Activated CD4-positive, CD25-positive, alpha-beta regulatory T cell (primary cell): ENCODE results near the gene WWOX.
A peak's percentile ranks its signal among the peaks of the same experiment; 100 is the strongest.

Experiments
- DNase-seq, 4 experiments: peaks; one replicate each; lab custom pipeline; 2025; lab: John Stamatoyannopoulos, UW

WWOX gene

DNA sequence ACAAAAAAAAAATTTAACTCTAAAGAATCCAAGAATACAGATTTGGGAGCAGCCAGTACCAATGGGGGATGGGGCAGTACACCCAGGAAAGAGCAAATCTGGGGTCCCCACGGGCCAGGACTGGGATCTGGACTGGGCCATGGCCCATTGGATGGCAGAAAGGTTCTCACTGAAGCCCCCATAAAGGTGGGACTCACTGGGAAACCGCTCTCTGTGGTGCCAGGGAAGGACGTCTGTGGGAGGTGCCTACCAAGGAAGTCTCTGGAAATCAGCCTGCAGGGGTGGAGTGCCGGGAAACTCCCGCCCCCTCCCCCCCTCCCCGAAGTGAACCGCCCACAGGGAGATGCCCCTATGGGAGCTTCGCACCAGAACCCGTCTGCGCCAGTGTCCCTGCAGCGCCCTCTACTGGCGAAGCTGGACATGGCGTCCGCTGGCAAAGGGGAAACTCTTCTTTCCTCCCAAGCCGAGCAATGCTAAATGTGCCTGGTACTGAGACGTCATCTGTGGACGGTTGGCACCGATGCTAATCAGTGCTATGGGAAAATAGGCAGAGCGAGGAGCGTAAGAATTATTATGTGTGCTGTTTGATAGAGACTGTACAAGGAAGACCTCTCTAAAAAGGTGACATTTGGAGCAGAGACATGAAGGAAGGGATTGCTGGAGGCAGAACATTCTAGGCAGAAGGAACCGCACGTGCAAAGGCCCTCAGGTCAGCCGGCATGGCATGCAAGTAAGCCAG lies 671.1 kb downstream of the WWOX start:
- peak; percentile 58 to 67 (median 66) for DNase-seq

DNA sequence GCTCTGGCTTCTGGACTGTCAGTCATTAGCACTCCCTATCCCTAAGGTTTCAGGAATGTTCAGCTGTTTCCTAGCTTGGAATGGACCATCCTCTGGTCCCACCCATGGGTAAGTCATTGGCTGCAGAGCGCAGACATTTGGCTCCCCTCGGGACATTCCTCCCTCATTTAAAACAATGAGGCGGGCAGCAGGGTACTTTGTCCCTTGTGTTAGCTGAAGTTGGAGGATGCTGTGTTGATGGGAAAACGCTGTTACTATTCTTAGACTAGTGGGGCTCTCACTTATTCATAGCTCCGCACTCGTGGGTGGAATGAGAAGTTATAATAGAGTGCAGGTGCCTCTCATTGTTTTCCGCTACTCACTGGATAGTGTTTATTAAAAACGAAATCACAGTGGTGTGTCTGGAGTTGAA lies 673.8 kb downstream of the WWOX start:
- DNase-seq = no peak

DNA sequence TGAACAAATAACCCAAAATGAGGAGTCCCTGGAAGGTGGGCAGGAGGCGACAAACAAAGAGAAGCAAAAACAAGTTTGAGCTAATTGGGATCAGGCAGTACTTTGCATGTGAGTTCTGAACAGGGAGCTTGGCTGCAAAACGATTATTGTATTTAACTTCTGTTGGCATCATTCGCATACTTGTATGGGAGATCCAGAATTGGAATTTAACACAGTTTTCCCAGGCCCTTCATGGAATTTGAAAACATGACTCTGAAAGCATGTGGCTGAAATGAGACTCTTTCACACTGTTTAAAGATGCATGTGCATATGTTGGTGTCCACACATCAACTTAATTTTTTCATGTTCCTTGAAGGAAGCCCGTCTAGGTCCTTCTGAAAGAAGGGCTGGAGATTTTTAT lies 674.3 kb downstream of the WWOX start:
- DNase-seq = no peak

DNA sequence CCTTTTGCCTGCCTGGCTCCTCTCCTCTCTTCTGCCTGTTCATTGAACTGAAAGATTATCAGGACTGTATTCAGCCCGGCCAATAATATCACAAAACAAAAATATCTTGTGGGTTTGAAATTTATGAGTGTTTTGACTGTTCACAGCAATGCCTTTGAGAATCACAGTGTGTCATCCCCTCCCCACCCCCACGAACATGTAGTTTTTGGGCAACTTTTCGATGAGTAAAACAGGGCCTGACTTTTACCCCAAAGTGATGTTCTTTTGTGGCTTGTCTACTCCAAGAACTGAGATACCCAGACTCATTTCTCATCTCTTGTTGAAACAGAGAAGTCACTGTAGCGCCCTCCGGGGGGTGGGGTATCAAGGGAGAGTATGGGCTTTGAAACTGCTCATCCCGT lies 675.7 kb downstream of the WWOX start:
- DNase-seq = peak in 2 of 4 experiments; percentile 6 to 38

DNA sequence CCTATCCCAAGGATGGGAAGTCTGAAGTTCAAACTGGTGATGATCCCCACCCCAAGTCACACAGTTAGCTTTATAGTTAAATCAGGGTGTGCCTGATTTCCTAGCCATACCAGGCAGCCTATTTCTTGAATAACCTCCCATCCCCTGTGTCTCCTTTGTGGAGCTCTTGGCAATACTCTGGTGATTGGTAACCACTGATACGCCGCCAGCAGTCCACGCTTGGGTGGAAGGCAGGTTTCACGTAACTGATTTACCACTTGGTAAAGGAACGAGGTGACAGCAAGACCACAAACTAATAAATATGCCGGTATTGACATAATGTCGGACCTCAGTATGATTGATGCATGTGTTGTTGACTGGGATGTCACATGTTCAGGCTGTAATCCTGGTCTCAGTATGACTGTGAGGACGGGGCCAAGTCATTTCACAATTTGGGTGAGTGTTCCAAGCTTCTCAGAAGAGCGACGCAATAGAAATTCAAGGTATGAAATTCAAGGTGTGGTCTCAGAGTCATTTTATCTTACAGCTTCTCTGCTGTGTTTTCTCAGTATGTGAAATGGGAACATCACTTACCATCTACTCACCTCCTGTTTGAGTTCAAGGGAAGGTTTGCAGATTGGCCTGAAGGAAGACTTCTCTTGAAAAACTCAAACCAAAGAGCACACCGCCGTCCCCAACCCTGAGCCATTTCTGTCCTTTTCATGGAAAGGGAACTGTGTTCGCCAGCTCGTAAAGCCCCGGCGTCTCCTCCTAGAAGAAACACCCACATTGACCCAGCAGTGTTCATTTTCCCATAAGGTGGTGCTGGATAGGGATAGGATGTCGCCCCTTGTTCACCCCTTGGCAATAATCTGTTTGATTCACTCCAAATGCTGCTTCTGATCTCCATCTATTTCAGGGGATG lies 678.9 kb downstream of the WWOX start:
- peak in 1 of 4 experiments; percentile 44 for DNase-seq

DNA sequence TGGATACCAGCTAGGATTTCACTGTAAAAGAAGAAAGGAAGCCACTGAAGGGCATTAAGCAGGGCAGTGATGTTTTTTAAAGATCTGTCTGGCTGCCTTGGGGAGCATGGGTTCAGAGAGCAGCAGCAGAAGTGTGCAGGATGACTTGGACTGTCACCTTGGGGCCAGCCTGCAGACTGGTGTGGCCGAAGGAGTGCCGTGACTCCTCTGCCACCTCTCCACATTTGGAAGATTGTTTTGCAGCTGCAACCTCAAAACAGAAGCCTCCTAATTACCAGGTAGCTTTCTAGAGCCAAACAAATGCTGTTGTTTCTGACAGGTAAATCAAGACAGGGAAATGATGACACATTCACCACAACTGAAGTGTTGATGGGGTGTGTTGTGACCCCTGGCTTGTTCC lies 681.4 kb downstream of the WWOX start:
- DNase-seq = no peak

DNA sequence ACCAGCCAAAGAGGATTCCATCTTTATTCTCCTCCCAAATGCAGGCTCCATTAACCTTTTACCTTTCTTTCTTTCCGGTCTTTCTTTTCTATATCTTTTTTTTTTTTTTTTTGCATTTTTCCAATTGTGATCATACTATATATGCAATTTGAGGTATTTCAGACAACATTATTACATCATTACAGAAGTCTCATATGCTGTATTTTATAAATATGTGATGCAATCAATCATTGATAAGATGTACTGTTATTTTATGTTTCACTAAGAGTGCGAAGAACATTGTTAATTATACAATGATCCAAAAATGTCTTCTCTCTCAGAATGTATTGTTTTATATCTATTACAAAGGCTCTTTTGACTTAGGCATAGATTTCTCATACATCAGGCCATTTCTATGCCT lies 683.1 kb downstream of the WWOX start:
- no peak for DNase-seq

DNA sequence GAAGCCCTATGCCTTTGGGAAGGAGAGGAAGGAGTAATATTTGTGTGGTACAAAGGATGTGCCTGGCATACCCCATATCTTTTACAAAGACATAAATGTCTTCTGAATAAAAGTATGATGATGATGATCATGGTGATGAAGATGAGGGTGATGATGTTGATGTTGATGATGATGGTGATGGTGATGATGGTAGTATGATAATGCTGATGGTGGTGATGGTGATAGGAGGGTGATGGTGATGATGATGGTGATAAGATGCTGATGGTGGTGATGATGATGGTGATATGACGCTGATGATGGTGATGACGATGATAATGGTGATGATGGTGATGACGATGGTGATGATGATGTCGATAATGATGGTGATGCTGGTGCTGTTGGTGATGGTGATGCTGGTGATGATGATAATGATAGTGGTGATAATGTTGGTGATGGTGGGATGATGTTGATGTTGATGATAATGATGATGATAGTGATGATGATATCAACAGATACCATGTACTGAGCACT lies 684.2 kb downstream of the WWOX start:
- DNase-seq = no peak

DNA sequence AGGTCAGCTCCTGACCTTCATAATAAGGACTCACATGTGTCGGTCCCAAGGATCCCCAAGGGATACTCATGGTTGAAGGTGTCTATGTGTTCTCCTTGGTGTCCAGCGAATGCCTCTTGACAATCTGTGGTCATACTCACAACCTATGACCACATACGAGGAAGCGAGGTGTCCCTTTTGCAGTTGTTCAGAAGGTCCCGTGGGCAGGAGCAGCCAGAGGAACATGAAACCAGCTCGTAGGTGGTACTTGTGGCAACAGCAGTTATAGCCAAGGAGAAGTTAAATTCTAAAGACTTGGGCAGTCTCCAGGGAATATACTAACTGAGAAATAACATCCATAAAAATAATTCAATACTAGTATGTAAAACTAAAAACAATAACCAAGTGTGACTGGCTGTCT lies 685.3 kb downstream of the WWOX start:
- no peak for DNase-seq

DNA sequence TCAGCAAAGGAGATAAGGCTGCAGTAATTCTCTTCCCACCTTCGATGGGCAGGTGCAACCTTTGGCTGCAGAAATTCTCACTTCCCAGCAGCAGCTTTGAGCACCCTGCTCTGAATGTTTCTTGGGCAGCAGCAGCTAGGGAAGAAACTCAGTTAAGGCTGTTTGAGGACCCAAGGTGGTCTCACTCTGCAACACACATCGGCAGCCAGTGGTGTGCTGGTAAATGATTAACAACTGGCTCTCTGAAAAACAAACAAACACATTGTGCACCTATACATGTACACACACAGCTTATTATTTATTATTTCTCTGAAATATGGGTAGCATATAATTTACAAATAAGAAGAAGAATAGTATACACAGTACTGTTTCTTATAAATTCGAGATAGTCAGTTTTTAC lies 685.8 kb downstream of the WWOX start:
- DNase-seq = no peak

DNA sequence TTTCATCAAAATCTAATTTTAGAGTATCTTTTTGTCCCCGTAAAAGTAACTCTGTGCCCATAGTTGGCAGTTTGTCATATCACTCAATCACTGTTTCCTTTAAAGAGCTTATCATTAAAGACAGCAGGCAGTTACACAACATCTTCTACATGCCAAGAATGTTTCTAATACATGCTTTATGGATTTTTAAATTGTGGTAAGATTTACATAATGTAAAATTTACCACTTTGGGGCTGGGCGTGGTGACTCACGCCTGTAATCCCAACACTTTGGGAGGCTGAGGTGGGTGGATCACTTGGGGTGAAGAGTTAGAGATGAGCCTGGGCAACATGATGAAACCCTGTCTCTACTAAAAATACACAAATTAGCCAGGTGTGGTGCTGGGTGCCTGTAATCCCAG lies 687.2 kb downstream of the WWOX start:
- DNase-seq = no peak

DNA sequence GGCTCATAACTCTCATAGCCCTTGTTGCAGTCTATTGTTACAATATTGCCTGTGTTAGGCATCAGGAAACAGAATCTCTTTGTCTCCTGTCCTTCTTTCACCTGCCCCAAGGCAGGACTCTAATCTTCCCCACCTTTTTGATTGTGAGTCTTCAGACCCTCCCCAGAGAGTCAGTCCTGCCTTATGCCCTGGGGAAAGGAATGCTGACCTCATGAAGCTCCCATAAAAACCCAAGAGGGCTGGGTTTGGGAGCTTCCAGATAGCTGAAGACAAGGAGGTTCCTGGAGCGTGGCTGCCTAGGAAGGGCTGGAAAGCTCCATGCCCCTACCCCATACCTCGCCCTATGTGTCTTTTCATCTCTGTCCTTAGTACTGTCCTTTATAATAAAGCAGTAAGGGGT lies 688.8 kb downstream of the WWOX start:
- no peak for DNase-seq

DNA sequence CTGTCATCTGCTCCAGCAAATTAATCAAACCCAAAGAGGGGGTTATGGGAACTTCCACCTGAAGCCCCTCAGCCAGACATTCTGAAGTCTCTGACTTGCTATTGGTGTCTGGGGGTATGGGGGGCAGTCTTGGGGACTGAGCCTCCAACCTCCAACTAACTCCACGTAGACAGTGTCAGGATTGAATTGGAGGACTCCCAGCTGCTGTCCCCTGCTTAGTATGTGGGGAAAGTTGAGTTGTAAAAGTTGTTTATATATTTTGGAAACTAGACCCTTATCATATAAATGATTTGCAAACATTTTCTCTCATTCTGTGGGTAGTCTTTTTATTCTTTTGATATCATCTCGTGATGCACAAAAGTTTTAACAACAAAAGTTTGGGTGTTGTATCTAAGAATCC lies 689.2 kb downstream of the WWOX start:
- no peak for DNase-seq

DNA sequence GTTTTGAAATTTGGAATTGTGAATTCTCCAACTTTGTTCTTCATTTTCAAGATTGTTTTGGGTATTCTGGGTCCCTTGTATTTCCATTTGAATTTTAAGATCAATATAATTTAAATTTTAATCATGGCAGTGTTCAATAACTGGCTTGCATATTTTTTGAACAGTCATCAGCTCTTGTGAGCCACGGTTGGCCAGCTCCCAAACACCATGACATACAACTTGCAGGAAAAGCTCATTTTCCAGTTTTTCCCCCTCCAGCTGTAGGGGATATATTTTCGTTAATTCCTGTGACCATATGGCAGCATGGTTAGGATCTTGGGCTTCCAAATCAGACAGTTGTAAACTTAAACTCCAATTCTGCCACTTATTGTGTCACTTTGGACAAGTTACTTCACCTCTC lies 690.1 kb downstream of the WWOX start:
- no peak for DNase-seq

DNA sequence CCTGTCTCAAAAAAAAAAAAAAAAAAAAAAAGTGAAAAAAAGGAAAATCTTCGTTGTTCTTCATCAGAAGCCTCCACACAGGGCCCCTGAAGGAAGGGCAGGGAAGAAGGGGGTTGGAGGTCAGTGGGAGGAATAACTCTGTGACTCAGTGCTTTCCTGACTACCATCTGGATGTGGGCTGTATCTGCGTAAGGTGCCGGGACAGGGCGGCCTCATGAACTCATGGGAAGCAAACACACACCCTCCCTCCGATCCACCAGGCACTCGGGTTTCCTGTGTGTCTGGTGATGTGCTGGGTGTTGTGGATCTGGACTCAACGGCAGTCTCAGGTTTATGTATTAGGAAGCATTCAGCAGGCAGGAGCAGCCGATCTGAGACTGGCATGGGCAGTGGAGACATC lies 691.6 kb downstream of the WWOX start:
- DNase-seq = no peak

DNA sequence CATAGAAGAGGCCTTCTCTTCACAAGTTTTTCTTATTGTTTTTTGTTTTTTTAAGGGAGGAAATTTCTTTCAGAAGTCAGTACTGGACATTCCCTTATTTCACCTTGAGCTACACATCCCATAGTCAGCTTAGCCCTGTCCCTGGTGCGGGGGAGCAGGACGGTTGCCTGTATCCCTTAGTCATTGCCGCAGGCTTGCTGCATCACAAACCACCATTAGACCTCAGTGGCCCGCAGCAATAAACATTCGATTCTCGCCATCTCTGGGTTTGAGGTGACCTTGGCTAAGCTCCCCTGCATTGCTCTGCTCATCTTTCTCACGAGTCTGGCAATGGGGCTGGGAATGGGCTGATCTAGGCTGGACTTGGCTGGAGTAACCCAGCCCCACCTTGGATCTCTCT lies 692.5 kb downstream of the WWOX start:
- no peak for DNase-seq

DNA sequence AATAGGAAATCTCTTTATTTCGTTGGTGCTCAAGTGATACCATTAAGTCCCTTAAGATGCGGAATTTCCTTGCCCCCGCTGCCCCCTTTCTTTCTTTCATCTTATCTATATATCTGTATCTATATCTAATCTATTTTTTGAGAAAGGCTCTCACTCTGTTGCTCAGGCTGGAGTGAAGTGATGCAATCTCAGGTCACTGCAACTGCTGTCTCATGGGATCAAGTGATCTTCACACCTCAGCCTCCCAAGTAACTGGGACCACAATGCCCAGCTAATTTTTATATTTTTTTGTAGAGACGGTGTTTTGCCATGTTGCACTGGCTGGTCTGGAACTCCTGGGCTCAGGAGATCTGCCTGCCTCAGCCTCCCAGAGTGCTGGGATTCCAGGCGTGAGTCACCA lies 693.5 kb downstream of the WWOX start:
- no peak for DNase-seq

DNA sequence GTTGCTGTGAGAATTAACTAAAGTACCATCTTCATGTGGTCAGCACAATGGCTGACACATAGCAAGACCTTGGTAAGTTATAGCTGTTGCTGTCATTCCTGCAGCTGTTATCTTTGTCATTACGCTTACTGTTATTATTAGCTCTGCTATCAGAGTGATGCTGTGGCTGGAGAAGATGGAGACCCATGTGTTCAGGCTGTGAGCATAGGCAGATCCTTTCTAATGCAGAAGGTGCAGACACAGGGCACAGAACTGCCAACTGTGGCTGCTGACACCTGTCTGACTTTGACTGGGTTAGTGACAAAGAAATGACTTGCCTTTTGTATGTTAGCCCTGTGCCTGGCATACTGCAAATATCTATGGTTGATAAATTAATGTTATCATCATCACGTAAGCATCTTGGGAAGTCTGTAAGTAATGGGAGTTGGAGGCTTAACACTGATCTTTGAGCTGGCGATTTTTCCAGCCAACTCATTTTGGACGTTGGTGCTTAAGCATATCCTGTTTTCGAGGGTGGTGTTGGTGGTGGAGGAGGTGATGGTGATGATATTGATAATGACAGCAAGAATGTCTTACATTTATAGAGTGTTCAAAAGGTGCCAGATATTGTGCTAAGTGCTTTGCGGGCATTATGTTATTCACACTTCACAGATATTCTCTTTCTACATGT lies 695.3 kb downstream of the WWOX start:
- DNase-seq = no peak

DNA sequence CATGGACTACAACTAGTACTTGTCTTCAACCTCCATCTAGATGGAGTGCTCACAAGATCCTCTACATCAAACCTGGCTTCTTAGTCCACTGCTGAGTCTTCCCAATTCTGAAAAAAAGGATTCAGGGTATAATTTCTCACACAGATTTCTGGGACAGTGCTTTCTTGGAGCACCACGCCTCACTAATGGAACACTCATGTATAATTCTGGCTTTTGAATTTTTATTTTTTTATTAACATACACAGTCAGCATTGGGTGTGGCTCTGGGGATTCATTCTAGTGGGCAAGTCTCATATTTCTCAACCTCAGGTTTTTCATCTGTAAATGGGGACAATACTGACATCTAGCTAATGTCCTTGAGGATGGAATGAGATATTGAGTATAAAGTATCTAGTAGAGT lies 696.0 kb downstream of the WWOX start:
- no peak for DNase-seq

DNA sequence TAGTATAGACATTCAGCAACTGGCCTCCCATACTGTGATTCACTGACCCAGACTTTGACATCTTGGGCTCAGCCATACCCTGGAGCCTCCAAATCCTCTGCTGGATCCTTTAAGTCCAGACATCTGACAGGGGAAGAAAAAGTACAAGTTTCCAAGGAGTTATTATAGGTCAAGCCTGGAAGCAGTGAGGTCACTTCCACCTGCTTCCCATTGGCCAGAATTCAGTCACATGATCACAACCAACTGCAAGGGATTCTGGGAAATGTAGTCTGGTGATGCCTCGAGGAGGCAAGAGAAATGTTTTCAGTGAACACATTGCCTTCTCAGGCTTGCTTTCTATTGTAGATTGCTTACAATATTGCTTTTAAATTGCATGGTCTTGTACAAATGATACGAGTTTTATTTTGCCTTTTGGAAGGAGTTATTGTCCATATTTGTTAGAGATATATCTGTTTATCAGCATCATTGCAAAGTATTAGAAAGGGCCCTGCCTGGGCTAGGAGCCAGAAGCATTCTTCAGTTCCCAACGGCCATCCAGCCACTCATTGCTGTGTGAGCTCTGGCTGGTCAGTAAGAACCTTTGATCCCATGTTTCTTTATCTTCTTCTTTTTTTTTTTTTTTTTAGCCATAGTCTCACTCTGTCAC lies 696.9 kb downstream of the WWOX start:
- no peak for DNase-seq

DNA sequence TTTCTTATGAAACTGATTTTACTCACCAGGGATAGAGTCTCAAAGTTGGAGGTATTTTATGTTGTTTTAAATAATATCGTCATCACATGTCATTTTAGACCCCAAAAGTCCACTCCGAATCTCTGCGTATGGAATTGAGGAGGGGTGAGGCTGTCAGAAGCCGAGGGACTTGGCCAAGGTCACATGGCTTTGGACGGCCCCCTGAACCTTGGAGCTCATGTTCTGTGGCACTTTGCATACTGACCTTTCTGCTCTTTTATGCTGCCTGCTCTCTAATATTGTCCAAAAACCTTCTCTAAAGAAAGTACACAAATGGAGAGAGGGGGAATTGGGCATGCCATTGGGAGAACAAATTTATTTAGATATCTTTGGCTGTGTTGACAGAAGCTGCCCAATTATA lies 700.0 kb downstream of the WWOX start:
- no peak for DNase-seq

DNA sequence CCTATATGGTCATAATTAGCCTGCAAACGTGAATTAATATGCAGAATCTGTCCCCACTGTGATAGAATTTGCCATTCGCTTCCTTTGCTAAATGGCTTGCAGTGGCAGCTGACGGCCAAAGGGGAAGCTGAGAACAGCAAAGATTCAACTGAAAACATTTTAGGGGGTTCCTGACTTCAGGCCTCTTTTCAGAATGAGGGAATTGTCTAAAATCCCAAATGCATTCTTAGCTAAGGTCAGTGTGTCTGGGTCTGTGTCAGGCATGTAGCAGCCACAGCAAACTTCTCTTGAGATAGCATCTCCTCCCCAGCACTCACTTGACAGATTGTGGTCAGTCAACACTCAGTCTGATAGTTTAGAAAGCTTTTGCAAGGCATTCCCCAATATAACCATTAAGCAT lies 701.1 kb downstream of the WWOX start:
- no peak for DNase-seq
